SK-N-SH treated with all-trans-retinoic acid at 6 μM for 48 hours (cell line): ENCODE measurements around the gene SOX8.

Experiments used
- ARNTL ChIP-seq: fragments of 450-650 bp; formaldehyde crosslinking; IDR thresholded peaks from 2 replicates; pipeline ENCODE4 v1.5.0; 2020; ENCODE audit warnings: low read depth, mild to moderate bottlenecking, moderate library complexity, borderline replicate concordance
- CREB5 ChIP-seq: fragments of 250-450 bp; sonication (Bioruptor Pico); IDR thresholded peaks from 2 replicates; pipeline ENCODE4 v1.5.1; 2020; ENCODE audit warnings: low read depth, mild to moderate bottlenecking, moderate library complexity
- CSDC2 ChIP-seq: fragments of 250-450 bp; sonication (Bioruptor Pico); IDR thresholded peaks from 2 replicates; pipeline ENCODE4 v1.5.0; 2020; ENCODE audit warnings: mild to moderate bottlenecking, moderate library complexity
- ISL1 ChIP-seq: fragments of 250-450 bp; sonication (Bioruptor Pico); IDR thresholded peaks from 2 replicates; pipeline ENCODE4 v2.1.2; 2022; ENCODE audit warnings: mild to moderate bottlenecking, moderate library complexity
- OSR1 ChIP-seq: fragments of 250-450 bp; sonication (Bioruptor Pico); IDR thresholded peaks from 2 replicates; pipeline ENCODE4 v1.8.0; 2022; ENCODE audit warnings: moderate library complexity, mild to moderate bottlenecking, inconsistent platforms
- TCF4 ChIP-seq: fragments of 250-450 bp; sonication (Bioruptor Pico); IDR thresholded peaks from 2 replicates; pipeline ENCODE4 v1.8.0; 2021; ENCODE audit warnings: mild to moderate bottlenecking, moderate library complexity, borderline replicate concordance
- ZFP3 ChIP-seq: fragments of 250-450 bp; sonication (Bioruptor Pico); IDR thresholded peaks from 2 replicates; pipeline ENCODE4 v1.5.0; 2020; ENCODE audit warnings: mild to moderate bottlenecking, moderate library complexity
- ZNF8 ChIP-seq: fragments of 450-650 bp; formaldehyde crosslinking; IDR thresholded peaks from 2 replicates; pipeline ENCODE4 v1.5.0; 2020; ENCODE audit warnings: mild to moderate bottlenecking, moderate library complexity
- TF ChIP-seq, protein P1 (sequence below): fragments of 250-450 bp; sonication (Bioruptor Pico); IDR thresholded peaks from 2 replicates; pipeline ENCODE4 v1.5.1; 2021; ENCODE audit warnings: mild to moderate bottlenecking, moderate library complexity

DNA sequence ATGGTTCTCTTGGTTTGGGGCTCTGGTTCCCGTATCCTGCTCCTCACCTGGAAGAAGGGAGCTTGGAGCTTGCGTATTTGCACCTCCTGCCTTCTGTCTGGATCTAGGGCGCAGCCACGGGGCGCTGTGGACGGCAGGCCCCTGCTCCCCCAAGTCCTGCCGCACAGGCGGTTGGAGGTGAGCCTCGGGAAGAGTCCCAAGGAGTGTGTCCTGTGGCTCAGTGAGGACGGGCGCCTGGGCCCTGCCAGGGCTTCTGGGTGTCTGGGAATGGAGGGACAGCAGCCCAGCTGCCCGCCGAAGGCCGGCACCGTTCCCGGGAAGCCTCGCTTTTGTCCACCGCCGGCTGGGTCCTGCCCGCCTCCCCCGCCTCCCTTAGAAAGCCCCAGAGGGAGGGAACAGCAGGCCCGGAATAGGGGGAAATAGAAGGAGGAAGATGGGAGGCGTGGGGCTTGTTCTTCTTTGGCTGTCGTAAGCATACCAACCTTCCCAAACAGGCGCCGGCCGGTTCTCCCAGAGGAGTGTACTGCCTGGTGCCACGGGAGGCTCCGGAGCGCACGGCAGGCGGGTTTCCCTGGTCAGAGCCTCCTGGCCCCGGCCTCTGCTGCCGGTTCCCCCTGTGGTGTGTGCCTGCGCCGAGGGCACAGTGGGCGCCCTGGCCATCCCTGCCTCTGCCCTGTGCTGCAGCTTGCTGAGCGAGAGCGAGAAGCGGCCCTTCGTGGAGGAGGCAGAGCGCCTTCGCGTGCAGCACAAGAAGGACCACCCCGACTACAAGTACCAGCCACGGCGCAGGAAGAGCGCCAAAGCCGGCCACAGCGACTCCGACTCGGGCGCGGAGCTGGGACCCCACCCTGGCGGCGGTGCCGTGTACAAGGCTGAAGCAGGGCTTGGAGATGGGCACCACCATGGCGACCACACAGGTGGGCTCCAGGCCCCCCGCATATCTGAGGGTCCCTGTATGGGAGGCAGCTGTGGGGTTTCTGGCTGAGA, 1.8 kb downstream of the SOX8 start:
- TF ChIP-seq, protein P1, sequence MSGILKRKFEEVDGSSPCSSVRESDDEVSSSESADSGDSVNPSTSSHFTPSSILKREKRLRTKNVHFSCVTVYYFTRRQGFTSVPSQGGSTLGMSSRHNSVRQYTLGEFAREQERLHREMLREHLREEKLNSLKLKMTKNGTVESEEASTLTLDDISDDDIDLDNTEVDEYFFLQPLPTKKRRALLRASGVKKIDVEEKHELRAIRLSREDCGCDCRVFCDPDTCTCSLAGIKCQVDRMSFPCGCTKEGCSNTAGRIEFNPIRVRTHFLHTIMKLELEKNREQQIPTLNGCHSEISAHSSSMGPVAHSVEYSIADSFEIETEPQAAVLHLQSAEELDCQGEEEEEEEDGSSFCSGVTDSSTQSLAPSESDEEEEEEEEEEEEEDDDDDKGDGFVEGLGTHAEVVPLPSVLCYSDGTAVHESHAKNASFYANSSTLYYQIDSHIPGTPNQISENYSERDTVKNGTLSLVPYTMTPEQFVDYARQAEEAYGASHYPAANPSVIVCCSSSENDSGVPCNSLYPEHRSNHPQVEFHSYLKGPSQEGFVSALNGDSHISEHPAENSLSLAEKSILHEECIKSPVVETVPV (CRISPR knock-in tag), result no peak
- TF ChIP-seq ZNF8 (CRISPR knock-in tag), result no peak
- no peak for TF ChIP-seq TCF4 (CRISPR knock-in tag)
- TF ChIP-seq ZFP3 (CRISPR knock-in tag), result no peak
- TF ChIP-seq CSDC2 (CRISPR knock-in tag), result no peak
- TF ChIP-seq OSR1, result no peak
- no peak for TF ChIP-seq ISL1 (CRISPR knock-in tag)
- TF ChIP-seq ARNTL (CRISPR knock-in tag), result no peak
- no peak for TF ChIP-seq CREB5 (CRISPR knock-in tag)
